Germinal center (tissue), 1 donor: Measurements from ENCODE around the gene AKAP6.

Source experiments
- DNase-seq: peaks from one replicate; pipeline ENCODE4 v3.0.0; 2012; ENCODE audit warnings: mixed read lengths, low spot score

AKAP6 gene

GRCh38 chr14:32669391-32669790 lies 340.3 kb downstream of the AKAP6 start:
- no peak for DNase-seq

- DNase-seq: no peak
Measured at GRCh38 chr14:32675433-32675832, 346.3 kb downstream of the AKAP6 start.

- no peak for DNase-seq
Measured at GRCh38 chr14:32677129-32677780, 348.2 kb downstream of the AKAP6 start.

GRCh38 chr14:32678088-32678487 lies 349.0 kb downstream of the AKAP6 start:
- DNase-seq: no peak

GRCh38 chr14:32679927-32680612 lies 351.0 kb downstream of the AKAP6 start:
- DNase-seq: no peak

GRCh38 chr14:32681598-32681997 lies 352.5 kb downstream of the AKAP6 start:
- no peak for DNase-seq

- DNase-seq: no peak
Measured at GRCh38 chr14:32682214-32682613, 353.1 kb downstream of the AKAP6 start.

GRCh38 chr14:32683679-32684078 lies 354.6 kb downstream of the AKAP6 start:
- DNase-seq: no peak

GRCh38 chr14:32688941-32689340 lies 359.8 kb downstream of the AKAP6 start:
- DNase-seq: no peak

GRCh38 chr14:32692441-32692840 lies 363.3 kb downstream of the AKAP6 start:
- DNase-seq: no peak

- no peak for DNase-seq
Measured at GRCh38 chr14:32693114-32693513, 364.0 kb downstream of the AKAP6 start.

GRCh38 chr14:32694795-32695449 lies 365.8 kb downstream of the AKAP6 start:
- no peak for DNase-seq

- DNase-seq: no peak
Measured at GRCh38 chr14:32696325-32697091, 367.4 kb downstream of the AKAP6 start.

GRCh38 chr14:32697114-32697513 lies 368.0 kb downstream of the AKAP6 start:
- DNase-seq: no peak

GRCh38 chr14:32697704-32698103 lies 368.6 kb downstream of the AKAP6 start:
- DNase-seq: no peak

GRCh38 chr14:32698831-32699230 lies 369.7 kb downstream of the AKAP6 start:
- DNase-seq: no peak

GRCh38 chr14:32701475-32701874 lies 372.4 kb downstream of the AKAP6 start:
- no peak for DNase-seq

GRCh38 chr14:32702088-32702487 lies 373.0 kb downstream of the AKAP6 start:
- no peak for DNase-seq

- no peak for DNase-seq
Measured at GRCh38 chr14:32702562-32702961, 373.5 kb downstream of the AKAP6 start.

- no peak for DNase-seq
Measured at GRCh38 chr14:32703183-32703621, 374.1 kb downstream of the AKAP6 start.

GRCh38 chr14:32706721-32707519 lies 377.8 kb downstream of the AKAP6 start:
- DNase-seq: no peak
